MM.1S (cell line): ENCODE data around the gene DPH3.

Experiments used
- DNase-seq: peaks from one replicate; pipeline ENCODE4 v3.0.0-alpha.2; 2015
- H2AFZ ChIP-seq: fragments of 300-600 bp; sonication (generic); 2 replicates; pipeline ENCODE4 v1.6.0; 2016; ENCODE audit warnings: antibody characterized with exemption, low read length
- H3F3A ChIP-seq: fragments of 300-600 bp; sonication (generic); 2 replicates; pipeline ENCODE4 v1.6.1; 2016; ENCODE audit warnings: mild to moderate bottlenecking, antibody characterized with exemption, low read length, moderate library complexity, mixed read lengths; ENCODE audit not compliant: insufficient read depth
- H3K27ac ChIP-seq: fragments of 300-600 bp; sonication (generic); 2 replicates; pipeline ENCODE4 v1.5.1; 2016; ENCODE audit warnings: mild to moderate bottlenecking, low read length
- H3K27me3 ChIP-seq: fragments of 300-600 bp; sonication (generic); replicated peaks from 2 replicates; pipeline ENCODE4 v1.6.0; 2016; ENCODE audit warnings: low read length; ENCODE audit not compliant: insufficient read depth
- H3K36me3 ChIP-seq: fragments of 300-600 bp; sonication (generic); replicated peaks from 2 replicates; pipeline ENCODE4 v1.6.1; 2016; ENCODE audit warnings: mild to moderate bottlenecking, low read length, mixed read lengths; ENCODE audit not compliant: insufficient read depth
- H3K4me1 ChIP-seq: fragments of 300-600 bp; sonication (generic); 2 replicates; pipeline ENCODE4 v1.6.1; 2016; ENCODE audit warnings: low read length, mixed read lengths
- H3K4me2 ChIP-seq: fragments of 300-600 bp; sonication (generic); 2 replicates; pipeline ENCODE4 v1.6.0; 2016; ENCODE audit warnings: low read depth, low read length
- H3K4me3 ChIP-seq: fragments of 300-600 bp; sonication (generic); 2 replicates; pipeline ENCODE4 v1.5.1; 2016; ENCODE audit warnings: low read length, mixed read lengths
- H3K79me2 ChIP-seq: fragments of 300-600 bp; sonication (generic); 2 replicates; pipeline ENCODE4 v1.6.1; 2016; ENCODE audit warnings: mixed run types, low read length, mixed read lengths
- H3K9ac ChIP-seq: fragments of 300-600 bp; sonication (generic); 2 replicates; pipeline ENCODE4 v1.6.1; 2016; ENCODE audit warnings: low read length, mixed read lengths
- H3K9me2 ChIP-seq: fragments of 300-600 bp; sonication (generic); replicated peaks from 2 replicates; pipeline ENCODE4 v1.6.1; 2016; ENCODE audit warnings: mild to moderate bottlenecking, low read length, mixed read lengths; ENCODE audit not compliant: insufficient read depth
- H3K9me3 ChIP-seq: fragments of 300-600 bp; sonication (generic); replicated peaks from 2 replicates; pipeline ENCODE4 v1.6.1; 2016; ENCODE audit warnings: mild to moderate bottlenecking, low read length, mixed read lengths; ENCODE audit not compliant: insufficient read depth
- H4K20me1 ChIP-seq: fragments of 300-600 bp; sonication (generic); 2 replicates; pipeline ENCODE4 v1.6.1; 2016; ENCODE audit warnings: mild to moderate bottlenecking, low read length, moderate library complexity, mixed read lengths; ENCODE audit not compliant: insufficient read depth
- EZH2 ChIP-seq: fragments of 300-600 bp; sonication (generic); optimal IDR thresholded peaks from 2 replicates; pipeline ENCODE3; 2017; ENCODE audit warnings: low read depth, mild to moderate bottlenecking, antibody characterized with exemption, low read length, mixed read lengths
- EZH2phosphoT487 ChIP-seq: fragments of 300-600 bp; sonication (generic); IDR thresholded peaks from 2 replicates; pipeline ENCODE4 v1.6.1; 2018; ENCODE audit warnings: antibody characterized with exemption, low read length
- TF ChIP-seq, protein P1 (sequence below): fragments of 300-600 bp; sonication (generic); IDR thresholded peaks from 2 replicates; pipeline ENCODE4 v1.5.1; 2016; ENCODE audit warnings: antibody characterized with exemption, low read length, mixed read lengths

DPH3 gene

DNA sequence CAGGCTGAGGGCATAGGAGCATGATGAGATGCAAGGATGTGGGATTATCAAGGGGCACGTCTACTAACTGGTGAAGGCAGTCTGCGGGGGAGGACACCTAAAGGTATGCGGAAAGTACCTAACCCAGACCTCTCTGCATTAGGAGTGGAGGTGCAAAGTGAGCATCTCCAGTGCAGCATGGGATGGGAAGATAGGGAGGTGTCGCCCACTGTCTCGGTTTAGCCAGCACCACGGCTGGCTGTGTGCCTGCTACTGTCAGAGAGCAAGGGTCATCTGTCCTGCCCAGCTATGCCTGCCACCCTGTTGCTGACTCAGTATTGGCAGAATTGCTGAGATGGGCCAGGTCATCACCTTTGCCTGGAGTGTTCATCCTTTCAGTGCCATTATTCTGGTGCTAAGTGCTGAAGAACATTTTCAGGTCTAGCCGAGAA is 40.4 kb upstream of the DPH3 start:
- Histone ChIP-seq H3K4me2 (no peak overlapping the region), H3K27ac (no peak overlapping the region), H3K36me3 (peaks cover 4% of the 10 kb centered on the region; the same call in 1 of the 2 replicates), H3K9me3 (no peaks in the 10 kb centered on the region), H3K9me2 (no peaks in the 10 kb centered on the region), H3K9ac (no peak overlapping the region), H3K79me2 (peaks cover 19% of the 10 kb centered on the region; the same call in 1 of the 2 replicates), H3K4me1 (peaks cover 21% of the 10 kb centered on the region), H3K27me3 (no peaks in the 10 kb centered on the region), H4K20me1 (no peaks in the 10 kb centered on the region), H2AFZ (no peak overlapping the region), H3F3A (no peaks in the 10 kb centered on the region), H3K4me3 (no peak overlapping the region)
- DNase-seq = no peak
- TF ChIP-seq, protein P1, sequence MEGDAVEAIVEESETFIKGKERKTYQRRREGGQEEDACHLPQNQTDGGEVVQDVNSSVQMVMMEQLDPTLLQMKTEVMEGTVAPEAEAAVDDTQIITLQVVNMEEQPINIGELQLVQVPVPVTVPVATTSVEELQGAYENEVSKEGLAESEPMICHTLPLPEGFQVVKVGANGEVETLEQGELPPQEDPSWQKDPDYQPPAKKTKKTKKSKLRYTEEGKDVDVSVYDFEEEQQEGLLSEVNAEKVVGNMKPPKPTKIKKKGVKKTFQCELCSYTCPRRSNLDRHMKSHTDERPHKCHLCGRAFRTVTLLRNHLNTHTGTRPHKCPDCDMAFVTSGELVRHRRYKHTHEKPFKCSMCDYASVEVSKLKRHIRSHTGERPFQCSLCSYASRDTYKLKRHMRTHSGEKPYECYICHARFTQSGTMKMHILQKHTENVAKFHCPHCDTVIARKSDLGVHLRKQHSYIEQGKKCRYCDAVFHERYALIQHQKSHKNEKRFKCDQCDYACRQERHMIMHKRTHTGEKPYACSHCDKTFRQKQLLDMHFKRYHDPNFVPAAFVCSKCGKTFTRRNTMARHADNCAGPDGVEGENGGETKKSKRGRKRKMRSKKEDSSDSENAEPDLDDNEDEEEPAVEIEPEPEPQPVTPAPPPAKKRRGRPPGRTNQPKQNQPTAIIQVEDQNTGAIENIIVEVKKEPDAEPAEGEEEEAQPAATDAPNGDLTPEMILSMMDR = no peak
- TF ChIP-seq EZH2 = no peak
- no peak for TF ChIP-seq EZH2phosphoT487

DNA sequence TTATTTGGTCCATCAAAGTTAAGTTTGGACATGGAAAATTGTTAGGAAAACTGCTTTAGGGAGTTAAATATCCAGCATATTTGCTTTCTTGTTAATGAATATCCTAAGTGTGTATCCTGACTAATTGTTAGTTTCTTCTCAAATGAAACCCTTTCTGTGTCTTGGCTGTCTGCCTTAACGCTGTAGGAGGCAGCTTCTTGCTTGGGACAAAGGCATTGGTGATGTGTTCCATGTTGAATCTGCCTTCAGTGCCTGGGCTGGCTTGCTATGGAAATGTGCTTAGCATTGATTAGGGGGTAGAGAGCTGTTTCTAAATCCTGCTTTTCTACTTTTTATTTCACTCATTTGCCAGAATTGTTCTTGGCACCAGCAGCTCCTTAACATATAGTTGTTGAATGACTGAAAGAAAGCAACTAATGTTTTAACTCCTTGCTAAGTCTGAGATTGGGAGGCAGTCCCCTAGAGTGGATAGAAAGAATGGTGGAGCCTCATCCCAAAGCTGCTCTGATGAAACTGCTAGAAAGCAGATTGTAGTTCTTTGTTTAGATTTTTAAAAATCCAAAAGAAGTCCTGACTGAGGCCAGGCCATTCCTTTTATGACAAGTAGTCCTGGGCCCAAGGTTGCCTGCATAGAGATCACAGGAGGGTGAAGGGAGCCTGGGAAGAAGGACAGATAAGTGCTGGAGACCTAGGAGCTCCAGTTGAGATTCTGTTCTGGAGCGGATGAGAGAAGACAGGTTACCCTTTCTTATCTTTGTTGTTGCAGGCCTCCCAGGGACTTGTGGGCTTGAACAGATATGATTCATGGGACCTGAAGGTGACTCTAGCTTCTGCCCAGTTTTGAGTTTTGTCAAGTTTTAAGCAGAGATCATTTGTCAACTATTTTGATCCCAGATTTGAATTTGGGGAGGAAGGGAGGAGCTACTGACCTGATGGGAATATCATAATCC is 39.6 kb upstream of the DPH3 start:
- H3K27ac ChIP-seq = no peak overlapping the region
- peaks cover 4% of the 10 kb centered on the region; the same call in 1 of the 2 replicates for H3K36me3 ChIP-seq
- H3F3A ChIP-seq = no peaks in the 10 kb centered on the region
- no peak for TF ChIP-seq EZH2phosphoT487
- H3K27me3 ChIP-seq = no peaks in the 10 kb centered on the region
- no peak overlapping the region for H2AFZ ChIP-seq
- no peak for DNase-seq
- H3K4me1 ChIP-seq = peaks cover 21% of the 10 kb centered on the region
- H3K9me3 ChIP-seq = no peaks in the 10 kb centered on the region
- H3K4me3 ChIP-seq = no peak overlapping the region
- peaks cover 19% of the 10 kb centered on the region; the same call in 1 of the 2 replicates for H3K79me2 ChIP-seq
- no peaks in the 10 kb centered on the region for H3K9me2 ChIP-seq
- no peak overlapping the region for H3K9ac ChIP-seq
- no peak overlapping the region for H3K4me2 ChIP-seq
- H4K20me1 ChIP-seq = no peaks in the 10 kb centered on the region

DNA sequence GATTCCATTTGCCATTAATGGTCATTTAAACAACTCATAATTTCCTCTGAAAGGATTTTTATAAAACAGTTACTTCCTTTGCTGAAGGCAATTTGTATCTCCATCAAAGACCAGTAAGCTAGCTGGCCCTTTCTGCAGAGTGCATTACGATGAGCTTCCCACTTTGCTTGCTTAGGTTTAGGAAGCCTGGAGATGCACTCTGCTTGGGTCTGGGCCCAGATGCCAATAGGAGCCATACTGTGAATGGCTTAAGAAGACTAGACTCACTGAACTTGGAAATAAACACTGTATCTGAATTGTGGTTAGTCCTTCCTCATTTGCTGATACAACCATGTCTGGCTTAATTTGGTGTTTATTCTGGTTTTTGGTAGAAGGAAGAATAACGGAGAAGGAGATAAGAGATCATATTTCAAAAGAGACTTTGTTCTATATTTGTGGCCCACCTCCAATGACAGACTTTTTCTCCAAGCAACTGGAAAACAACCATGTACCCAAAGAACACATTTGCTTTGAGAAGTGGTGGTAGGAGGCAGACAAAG is 38.4 kb upstream of the DPH3 start:
- TF ChIP-seq, protein P1 = no peak
- TF ChIP-seq EZH2 = no peak
- no peak for TF ChIP-seq EZH2phosphoT487
- no peak for DNase-seq
- Histone ChIP-seq H3K4me2 (no peak overlapping the region), H3F3A (no peaks in the 10 kb centered on the region), H3K36me3 (no peaks in the 10 kb centered on the region; the same call in 1 of the 2 replicates), H4K20me1 (no peaks in the 10 kb centered on the region), H3K9me3 (no peaks in the 10 kb centered on the region), H3K9ac (no peak overlapping the region), H3K4me1 (peaks cover 18% of the 10 kb centered on the region), H3K79me2 (peaks cover 14% of the 10 kb centered on the region; the same call in 1 of the 2 replicates), H3K27me3 (no peaks in the 10 kb centered on the region), H2AFZ (no peak overlapping the region), H3K4me3 (no peak overlapping the region), H3K9me2 (no peaks in the 10 kb centered on the region), H3K27ac (no peak overlapping the region)
